A673 (cell line): ENCODE data around the gene MAP3K9. TPM values are rescaled to one million over a fixed set of nuclear protein-coding genes. Genes with fewer than 3 reads are reported as not detected.

Experiments
- BruUV-seq: library from RNA; stranded (reverse); fragments of 400-500 nt; replicated peaks from 2 replicates; lab custom pipeline; 2021; lab: Mats Ljungman, UMichigan
- CTCF ChIA-PET: fragments of 300-600 bp; sonication (Branson Sonifier 250); formaldehyde crosslinking; loops from one replicate; lab custom pipeline; 2022; ENCODE audit warnings: antibody characterized with exemption; lab: Charles Lee
- POLR2A ChIA-PET: fragments of 300-600 bp; sonication (Branson Sonifier 250); formaldehyde crosslinking; loops from one replicate; lab custom pipeline; 2022; ENCODE audit warnings: antibody characterized with exemption; ENCODE audit not compliant: low non-redundant PET; lab: Charles Lee
- DNase-seq: peaks from one replicate; pipeline ENCODE4 v3.0.0-alpha.2; 2015; ENCODE audit warnings: low spot score
- H3K27ac ChIP-seq: fragments of 200-600 bp; sonication (generic); 2 replicates; pipeline ENCODE4 v1.5.1; 2016; ENCODE audit warnings: mixed run types, low read depth, mild to moderate bottlenecking, mixed read lengths, antibody characterized with exemption, low read length; ENCODE audit not compliant: poor library complexity, severe bottlenecking
- H3K27me3 ChIP-seq: fragments of 200-600 bp; sonication (generic); replicated peaks from 2 replicates; pipeline ENCODE4 v1.6.1; 2017; ENCODE audit warnings: mixed run types, low read depth, mild to moderate bottlenecking, mixed read lengths, antibody characterized with exemption, low read length; ENCODE audit not compliant: insufficient read depth, poor library complexity
- H3K36me3 ChIP-seq: fragments of 200-600 bp; sonication (generic); 2 replicates; pipeline ENCODE4 v1.6.1; 2016; ENCODE audit warnings: mixed run types, mild to moderate bottlenecking, mixed read lengths, antibody characterized with exemption, low read length; ENCODE audit not compliant: insufficient read depth, poor library complexity, severe bottlenecking
- H3K4me1 ChIP-seq: fragments of 200-600 bp; sonication (generic); 2 replicates; pipeline ENCODE4 v1.6.1; 2017; ENCODE audit warnings: mixed run types, mild to moderate bottlenecking, mixed read lengths, antibody characterized with exemption, low read length; ENCODE audit not compliant: insufficient read depth, poor library complexity, severe bottlenecking
- H3K4me3 ChIP-seq: fragments of 200-600 bp; sonication (generic); 2 replicates; pipeline ENCODE4 v1.5.1; 2016; ENCODE audit warnings: low read depth, mixed run types, mild to moderate bottlenecking, mixed read lengths, low read length; ENCODE audit not compliant: poor library complexity, severe bottlenecking
- H3K9me3 ChIP-seq: fragments of 200-600 bp; sonication (generic); 2 replicates; pipeline ENCODE4 v1.6.1; 2016; ENCODE audit warnings: mixed run types, low read depth, mild to moderate bottlenecking, mixed read lengths, antibody characterized with exemption, low read length; ENCODE audit not compliant: poor library complexity, severe bottlenecking
- EZH2 ChIP-seq: fragments of 200-600 bp; sonication (generic); IDR thresholded peaks from 2 replicates; pipeline ENCODE4 v1.6.1; 2017; ENCODE audit warnings: borderline replicate concordance, low read depth, mild to moderate bottlenecking, mixed read lengths, antibody characterized with exemption, low read length; ENCODE audit not compliant: poor library complexity, severe bottlenecking
- intact Hi-C: fragments of 100-400 bp; cut with micrococcal nuclease; formaldehyde crosslinking; loops from one replicate; pipeline ENCODE4 v1.10.0; 2022; ENCODE audit not compliant: unreplicated experiment
- total RNA-seq: library from RNA; stranded (reverse); gene quantifications from 2 replicates; pipeline ENCODE4 v1.2.3, GENCODE V29; 2021
- TF ChIP-seq, protein P1 (sequence below): fragments of 300-800, 200-600 bp; sonication (generic); conservative IDR thresholded peaks from 2 replicates; pipeline ENCODE4 v1.5.1; 2017; ENCODE audit warnings: low read depth, mild to moderate bottlenecking, antibody characterized with exemption, low read length, moderate library complexity, mixed read lengths

MAP3K9 gene
- total RNA-seq, 1 experiment from 2014 or later, result 5.4 TPM

DNA sequence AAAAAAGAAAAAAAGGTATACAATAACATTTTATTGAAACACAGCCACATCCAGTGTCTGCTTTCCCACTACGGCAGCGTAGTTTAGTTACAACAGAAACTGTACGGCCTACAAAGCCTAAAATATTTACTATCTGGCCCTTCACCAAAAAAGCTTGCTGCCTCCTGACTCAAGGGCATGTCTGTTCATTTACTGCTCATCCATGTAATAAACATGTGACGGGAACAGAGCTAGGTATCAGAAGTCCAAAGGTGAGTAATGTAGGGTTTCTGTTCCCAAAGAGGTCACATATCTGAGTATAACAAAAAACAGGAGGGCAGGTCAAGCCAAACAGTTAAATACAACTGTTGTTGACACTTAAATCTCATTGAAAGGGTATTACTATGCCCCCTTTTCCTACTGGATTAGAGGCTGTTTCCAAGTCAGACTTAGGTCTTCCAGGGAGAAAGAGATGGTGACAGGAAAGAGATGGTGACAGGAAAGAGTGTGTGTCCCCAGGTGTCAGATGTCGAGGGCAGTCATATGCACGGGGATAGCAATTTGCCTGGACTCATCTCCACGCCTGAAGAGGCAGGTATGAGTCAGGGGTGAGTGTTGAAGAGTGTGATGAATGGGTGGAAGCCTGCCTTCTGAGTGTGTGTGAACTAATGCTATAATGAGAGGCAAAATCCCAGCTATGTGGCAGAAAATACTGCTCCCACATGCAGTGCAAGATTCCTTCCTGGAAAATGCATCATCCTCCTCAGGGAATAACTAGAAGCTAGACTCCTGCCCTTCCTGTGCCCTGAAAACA, 77.7 kb downstream of the MAP3K9 start:
- intact Hi-C loops, result no loop called here
- TF ChIP-seq, protein P1, sequence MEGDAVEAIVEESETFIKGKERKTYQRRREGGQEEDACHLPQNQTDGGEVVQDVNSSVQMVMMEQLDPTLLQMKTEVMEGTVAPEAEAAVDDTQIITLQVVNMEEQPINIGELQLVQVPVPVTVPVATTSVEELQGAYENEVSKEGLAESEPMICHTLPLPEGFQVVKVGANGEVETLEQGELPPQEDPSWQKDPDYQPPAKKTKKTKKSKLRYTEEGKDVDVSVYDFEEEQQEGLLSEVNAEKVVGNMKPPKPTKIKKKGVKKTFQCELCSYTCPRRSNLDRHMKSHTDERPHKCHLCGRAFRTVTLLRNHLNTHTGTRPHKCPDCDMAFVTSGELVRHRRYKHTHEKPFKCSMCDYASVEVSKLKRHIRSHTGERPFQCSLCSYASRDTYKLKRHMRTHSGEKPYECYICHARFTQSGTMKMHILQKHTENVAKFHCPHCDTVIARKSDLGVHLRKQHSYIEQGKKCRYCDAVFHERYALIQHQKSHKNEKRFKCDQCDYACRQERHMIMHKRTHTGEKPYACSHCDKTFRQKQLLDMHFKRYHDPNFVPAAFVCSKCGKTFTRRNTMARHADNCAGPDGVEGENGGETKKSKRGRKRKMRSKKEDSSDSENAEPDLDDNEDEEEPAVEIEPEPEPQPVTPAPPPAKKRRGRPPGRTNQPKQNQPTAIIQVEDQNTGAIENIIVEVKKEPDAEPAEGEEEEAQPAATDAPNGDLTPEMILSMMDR, result no peak
- no peak for TF ChIP-seq EZH2
- BruUV-seq, result no TSS peak
- Histone ChIP-seq H3K27ac (no peak overlapping the region), H3K4me3 (no peak overlapping the region), H3K36me3 (no peaks in the 10 kb centered on the region), H3K4me1 (peaks cover 10% of the 10 kb centered on the region), H3K9me3 (no peaks in the 10 kb centered on the region), H3K27me3 (no peaks in the 10 kb centered on the region)
- CTCF ChIA-PET, result no interaction called here
- POLR2A ChIA-PET, result no interaction called here
- DNase-seq, result no peak

DNA sequence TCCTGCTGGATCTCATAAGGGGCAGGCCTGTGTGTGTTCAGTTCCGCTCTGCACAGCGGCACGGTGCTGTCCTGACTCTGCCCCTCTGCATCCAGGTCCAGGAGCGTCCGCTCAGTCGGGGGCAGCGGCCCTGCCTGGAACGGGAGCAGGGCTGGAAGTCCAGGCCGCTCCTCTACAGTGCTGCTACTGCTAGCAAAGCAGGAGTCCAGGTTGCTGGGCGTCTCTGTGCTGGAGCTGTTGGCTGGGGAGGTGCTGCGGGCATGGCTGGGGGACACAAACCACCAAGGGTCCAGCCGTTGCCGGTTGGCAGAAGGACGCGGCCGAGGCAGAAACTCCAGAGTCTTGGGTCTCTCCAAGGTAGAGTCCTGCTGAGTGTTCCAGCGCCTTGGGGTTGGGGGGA, 78.9 kb downstream of the MAP3K9 start:
- intact Hi-C loops, result no loop called here
- BruUV-seq, result no TSS peak
- Histone ChIP-seq H3K4me3 (no peak overlapping the region), H3K4me1 (peaks cover 7% of the 10 kb centered on the region), H3K27ac (no peak overlapping the region), H3K36me3 (no peaks in the 10 kb centered on the region), H3K27me3 (no peaks in the 10 kb centered on the region), H3K9me3 (no peaks in the 10 kb centered on the region)
- ChIA-PET CTCF (no interaction called here), POLR2A (no interaction called here)
- DNase-seq, result no peak
- TF ChIP-seq EZH2, result no peak
- TF ChIP-seq, protein P1, result no peak

DNA sequence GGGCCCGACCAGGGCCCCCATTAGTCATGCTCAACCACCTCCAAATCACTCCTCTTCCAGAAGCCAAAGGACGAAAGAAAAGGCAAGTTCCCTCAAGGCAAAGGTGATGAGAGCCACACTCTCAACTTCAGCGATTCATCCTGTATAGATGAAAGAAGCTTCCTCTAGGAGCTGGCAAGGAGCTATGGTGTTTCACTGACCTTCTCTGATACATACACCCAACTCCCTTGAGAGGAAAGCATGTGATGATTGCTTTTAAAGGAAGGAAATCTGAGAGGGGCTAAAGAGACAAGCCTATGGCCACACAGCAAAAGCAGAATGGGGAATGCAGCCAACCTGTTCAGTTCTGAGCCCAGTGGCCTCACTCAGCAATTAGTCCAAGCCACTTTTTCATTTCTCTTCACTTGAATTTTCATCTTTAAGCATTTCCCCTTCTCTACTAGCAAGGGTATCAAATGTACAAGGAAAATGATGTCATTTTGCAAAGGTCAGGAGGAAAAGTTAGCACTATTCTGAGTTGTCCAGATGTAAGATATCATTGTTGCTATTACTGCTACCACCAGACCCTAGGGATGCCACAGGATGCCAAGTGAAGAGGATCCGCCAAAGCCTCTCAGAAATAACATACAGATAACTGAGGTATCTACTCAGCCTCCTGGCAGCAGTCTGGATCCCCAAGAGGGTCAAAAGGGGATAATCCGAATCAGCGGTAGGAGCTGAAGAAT, 82.5 kb downstream of the MAP3K9 start:
- DNase-seq, result no peak
- H3K4me3 ChIP-seq, result no peak overlapping the region
- POLR2A ChIA-PET, result no interaction called here
- intact Hi-C loops, result no loop called here
- no peaks in the 10 kb centered on the region for H3K27me3 ChIP-seq
- no TSS peak for BruUV-seq
- H3K36me3 ChIP-seq, result no peaks in the 10 kb centered on the region
- H3K9me3 ChIP-seq, result no peaks in the 10 kb centered on the region
- H3K4me1 ChIP-seq, result no peaks in the 10 kb centered on the region
- no peak for TF ChIP-seq EZH2
- TF ChIP-seq, protein P1, result no peak
- CTCF ChIA-PET, result no interaction called here
- no peak overlapping the region for H3K27ac ChIP-seq
